Tibial nerve (tissue), 4 donors: Measurements from ENCODE around the gene DAB2. TPM values are rescaled to one million over a fixed set of nuclear protein-coding genes. Genes with fewer than 3 reads are reported as not detected.

Experiments used
- DNase-seq, 2 donors: peaks; one replicate each; pipeline ENCODE4 v3.0.0-alpha.2; 2019; ENCODE audit warnings: low spot score in 2 of 2
- H3K27ac ChIP-seq, 4 donors: fragments of 200-600 bp; sonication (generic) in 3 of 4; one replicate each; pipeline ENCODE4 v1.5.1; 2017 to 2019; ENCODE audit warnings: mild to moderate bottlenecking in 1 of 4
- H3K27me3 ChIP-seq, 2 donors: fragments of 200-600 bp; sonication (generic) in 1 of 2; one replicate each; pipeline versions ENCODE4 v1.5.1 to v1.6.0; 2017 to 2019
- H3K36me3 ChIP-seq, 3 donors: fragments of 200-600 bp; sonication (generic); one replicate each; pipeline ENCODE4 v1.5.1; 2018 to 2019
- H3K4me1 ChIP-seq, 4 donors: fragments of 200-600 bp; sonication (generic) in 3 of 4; one replicate each; pipeline ENCODE4 v1.5.1; 2017 to 2019
- H3K4me3 ChIP-seq, 4 donors: fragments of 200-600 bp; sonication (generic) in 3 of 4; one replicate each; pipeline ENCODE4 v1.5.1; 2017 to 2019; ENCODE audit warnings: mild to moderate bottlenecking in 1 of 4, moderate library complexity in 1 of 4
- H3K9me3 ChIP-seq, 4 donors: fragments of 200-600 bp; sonication (generic) in 3 of 4; one replicate each; pipeline ENCODE4 v1.5.1; 2017 to 2019
- CTCF ChIP-seq, 5 experiments: fragments of 200-600 bp in 3 of 5; fragments of 450-650 bp in 2 of 5; sonication (generic) in 3 of 5; IDR thresholded peaks; one replicate each; pipeline ENCODE4 v1.5.1; 2016 to 2019; ENCODE audit warnings: antibody characterized with exemption in 5 of 5, mild to moderate bottlenecking in 3 of 5, moderate library complexity in 2 of 5
- EP300 ChIP-seq, 2 donors: sonication (generic); formaldehyde crosslinking; IDR thresholded peaks; one replicate each; pipeline ENCODE4 v1.6.1; 2017; ENCODE audit warnings: antibody characterized with exemption in 2 of 2, mild to moderate bottlenecking in 1 of 2
- POLR2A ChIP-seq, 2 donors: fragments of 450-650 bp; IDR thresholded peaks; one replicate each; pipeline ENCODE4 v1.6.1; 2017; ENCODE audit warnings: antibody characterized with exemption in 2 of 2, mild to moderate bottlenecking in 2 of 2, moderate library complexity in 2 of 2
- WGBS, 2 donors: methylation state at CpG; one replicate each; pipeline ENCODE4 v1.1.5; 2018; 5-methylcytosine and 5-hydroxymethylcytosine counted together
- total RNA-seq, 4 donors: library from RNA; depleted of rRNA; stranded (reverse); fragments of >200 nt; gene quantifications; one replicate each; pipeline ENCODE4 v1.1.0, GENCODE V29; 2016

Gene DAB2
- total RNA-seq, 4 donors from 2014 or later = 73.6 to 144 (median 115) TPM

DNA sequence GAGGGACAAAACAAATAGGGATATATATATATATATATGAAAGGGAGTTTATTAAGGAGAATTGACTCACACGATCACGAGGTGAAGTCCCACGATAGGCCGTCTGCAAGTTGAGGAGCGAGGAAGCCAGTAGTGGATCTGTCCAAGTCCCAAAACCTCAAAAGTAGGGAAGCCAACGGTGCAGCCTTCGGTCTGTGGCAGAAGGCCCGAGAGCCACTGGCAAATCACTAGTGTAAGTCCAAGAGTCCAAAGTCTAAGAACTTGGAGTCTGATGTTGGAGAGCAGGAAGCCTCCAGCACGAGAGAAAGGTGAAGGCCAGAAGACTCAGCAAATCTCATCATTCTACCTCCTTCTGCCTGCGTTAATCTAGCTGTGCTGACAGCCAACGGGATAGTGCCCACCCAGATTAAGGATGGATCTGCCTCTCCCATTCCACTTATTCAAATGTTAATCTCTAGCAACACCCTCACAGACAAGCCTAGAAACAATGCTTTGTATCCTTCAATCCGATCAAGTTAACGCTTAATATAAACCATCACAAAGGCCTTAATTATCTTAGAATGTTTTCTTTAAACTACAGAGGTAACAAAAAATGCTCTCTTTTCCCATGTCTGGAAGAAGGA, 23.8 kb upstream of the DAB2 start:
- TF ChIP-seq EP300 (IDR thresholded peaks at IDR 0.05) (no peak), CTCF (IDR thresholded peaks at IDR 0.05) (no peak), POLR2A (IDR thresholded peaks at IDR 0.05) (no peak)
- Histone ChIP-seq H3K4me3 (no peak overlapping the region), H3K4me1 (peaks cover 0 to 4% (median 1%) of the 10 kb centered on the region in 4 donors), H3K9me3 (no peaks in the 10 kb centered on the region), H3K27ac (no peak overlapping the region), H3K27me3 (no peaks in the 10 kb centered on the region), H3K36me3 (no peaks in the 10 kb centered on the region)
- WGBS, 2 donors = 86 to 87% methylated on average over 13 of the region's 13 CpGs
- no peak for DNase-seq

DNA sequence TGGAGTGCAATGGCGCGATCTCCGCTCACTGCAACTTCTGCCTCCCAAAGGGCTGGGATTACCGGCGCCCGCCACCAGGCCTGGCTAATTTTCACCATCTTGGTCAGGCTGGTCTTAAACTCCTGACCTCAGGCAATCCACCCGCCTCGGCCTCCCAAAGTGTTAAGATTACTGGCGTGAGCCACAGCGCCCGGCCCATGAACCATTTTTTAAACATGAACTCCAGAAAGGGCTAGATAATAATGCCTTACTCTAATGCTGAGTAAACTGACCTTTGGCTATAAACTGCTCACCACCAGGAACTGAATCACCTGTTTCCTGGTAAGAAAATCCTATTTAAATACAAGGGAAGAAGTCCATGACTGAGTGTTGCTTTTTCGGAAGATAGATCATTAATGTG, 23.2 kb upstream of the DAB2 start:
- no peaks in the 10 kb centered on the region for H3K9me3 ChIP-seq
- H3K4me1 ChIP-seq = peaks cover 0 to 4% (median 1%) of the 10 kb centered on the region in 4 donors
- TF ChIP-seq POLR2A (IDR thresholded peaks at IDR 0.05) (no peak), CTCF (IDR thresholded peaks at IDR 0.05) (no peak), EP300 (IDR thresholded peaks at IDR 0.05) (no peak)
- H3K27me3 ChIP-seq = no peaks in the 10 kb centered on the region
- DNase-seq = no peak
- H3K4me3 ChIP-seq = no peak overlapping the region
- H3K27ac ChIP-seq = no peak overlapping the region
- H3K36me3 ChIP-seq = no peaks in the 10 kb centered on the region
- 94 to 97% methylated on average over 12 of the region's 12 CpGs for WGBS, 2 donors

- no peaks in the 10 kb centered on the region for H3K27me3 ChIP-seq
- no peak overlapping the region for H3K4me3 ChIP-seq
- 60 to 62% methylated on average over 3 of the region's 3 CpGs for WGBS, 2 donors
- DNase-seq = no peak
- no peaks in the 10 kb centered on the region for H3K9me3 ChIP-seq
- TF ChIP-seq EP300 (IDR thresholded peaks at IDR 0.05) (no peak), POLR2A (IDR thresholded peaks at IDR 0.05) (no peak), CTCF (IDR thresholded peaks at IDR 0.05) (no peak)
- peaks cover 0 to 8% (median 1%) of the 10 kb centered on the region in 4 donors for H3K4me1 ChIP-seq
- no peaks in the 10 kb centered on the region for H3K36me3 ChIP-seq
- peak overlapping the region in 1 of 4 donors; percentile 29 for H3K27ac ChIP-seq
Measured at GRCh38 chr5:39447059-39447458, 22.3 kb upstream of the DAB2 start.

GRCh38 chr5:39446231-39446630, 21.5 kb upstream of the DAB2 start:
- no peak for DNase-seq
- Histone ChIP-seq H3K4me3 (no peak overlapping the region), H3K4me1 (peaks cover 0 to 12% (median 3%) of the 10 kb centered on the region in 4 donors), H3K9me3 (no peaks in the 10 kb centered on the region), H3K27ac (no peak overlapping the region), H3K27me3 (no peaks in the 10 kb centered on the region), H3K36me3 (no peaks in the 10 kb centered on the region)
- 80 to 92% methylated on average over 3 of the region's 3 CpGs for WGBS, 2 donors
- TF ChIP-seq POLR2A (IDR thresholded peaks at IDR 0.05) (no peak), CTCF (IDR thresholded peaks at IDR 0.05) (no peak), EP300 (IDR thresholded peaks at IDR 0.05) (no peak)

- no peak overlapping the region for H3K27ac ChIP-seq
- DNase-seq = no peak
- H3K27me3 ChIP-seq = no peaks in the 10 kb centered on the region
- H3K4me3 ChIP-seq = no peak overlapping the region
- H3K36me3 ChIP-seq = no peaks in the 10 kb centered on the region
- peaks cover 0 to 28% (median 14%) of the 10 kb centered on the region in 4 donors for H3K4me1 ChIP-seq
- TF ChIP-seq POLR2A (IDR thresholded peaks at IDR 0.05) (no peak), EP300 (IDR thresholded peaks at IDR 0.05) (no peak)
- H3K9me3 ChIP-seq = no peaks in the 10 kb centered on the region
- WGBS, 2 donors = 87 to 95% methylated on average over 2 of the region's 2 CpGs
Measured at GRCh38 chr5:39443911-39444310, 19.1 kb upstream of the DAB2 start.
